Stimulated activated naive CD8-positive, alpha-beta T cell treated with anti-CD3 and anti-CD28 coated beads, Interleukin-15, Interleukin-2, amounts not matched to agents 100 ng/mL and 50 ng/mL, for 24 hours (primary cell): Measurements from ENCODE around the gene THADA.

Source experiments
- H3K27ac Mint-ChIP-seq: one replicate; pipeline ENCODE4 v1.8.0; 2021; ENCODE audit warnings: mild to moderate bottlenecking, mixed read lengths
- H3K27me3 Mint-ChIP-seq: one replicate; pipeline ENCODE4 v1.8.0; 2021; ENCODE audit warnings: mixed read lengths
- H3K36me3 Mint-ChIP-seq: one replicate; pipeline ENCODE4 v1.8.0; 2021; ENCODE audit warnings: low read depth, mixed read lengths
- H3K4me1 Mint-ChIP-seq: one replicate; pipeline ENCODE4 v1.8.0; 2021; ENCODE audit warnings: low read depth, mixed read lengths
- H3K4me3 Mint-ChIP-seq: one replicate; pipeline ENCODE4 v1.8.0; 2021; ENCODE audit warnings: mild to moderate bottlenecking, mixed read lengths
- H3K9me3 Mint-ChIP-seq: one replicate; pipeline ENCODE4 v1.8.0; 2021; ENCODE audit warnings: mixed read lengths

Gene THADA

GRCh38 chr2:43461453-43462073, 134.3 kb downstream of the THADA start:
- no peaks in the 10 kb centered on the region for H3K27me3 Mint-ChIP-seq
- no peaks in the 10 kb centered on the region for H3K9me3 Mint-ChIP-seq
- peaks cover 34% of the 10 kb centered on the region for H3K36me3 Mint-ChIP-seq
- no peak overlapping the region for H3K27ac Mint-ChIP-seq
- peaks cover 24% of the 10 kb centered on the region for H3K4me1 Mint-ChIP-seq
- no peak overlapping the region for H3K4me3 Mint-ChIP-seq

GRCh38 chr2:43460611-43461365, 135.1 kb downstream of the THADA start:
- H3K36me3 Mint-ChIP-seq, result peaks cover 26% of the 10 kb centered on the region
- H3K4me1 Mint-ChIP-seq, result peaks cover 32% of the 10 kb centered on the region
- no peaks in the 10 kb centered on the region for H3K9me3 Mint-ChIP-seq
- H3K4me3 Mint-ChIP-seq, result no peak overlapping the region
- peak overlapping the region; percentile 24 for H3K27ac Mint-ChIP-seq
- H3K27me3 Mint-ChIP-seq, result no peaks in the 10 kb centered on the region

DNA sequence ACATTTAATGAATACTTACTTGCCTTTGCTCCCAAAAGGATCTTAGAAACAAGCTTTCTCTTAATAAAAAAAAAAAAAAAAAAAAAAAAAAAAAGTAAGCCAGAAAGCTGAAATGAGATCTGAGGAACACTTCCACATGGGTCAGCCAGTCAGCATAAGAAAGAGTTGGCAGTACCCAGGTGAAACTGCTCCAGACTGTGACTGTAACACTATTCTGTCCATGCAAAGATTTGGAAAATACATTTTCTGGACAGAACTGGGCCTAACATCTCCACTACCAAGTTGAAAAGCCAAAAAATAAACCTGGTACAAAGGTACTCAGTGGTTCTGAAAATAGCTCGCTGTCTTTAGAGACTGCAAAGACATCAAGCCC, 135.7 kb downstream of the THADA start:
- Mint-ChIP-seq H3K27me3 (no peaks in the 10 kb centered on the region), H3K4me1 (peaks cover 37% of the 10 kb centered on the region), H3K27ac (peak overlapping the region; percentile 24), H3K36me3 (peaks cover 24% of the 10 kb centered on the region), H3K9me3 (no peaks in the 10 kb centered on the region), H3K4me3 (no peak overlapping the region)

- Mint-ChIP-seq H3K27ac (no peak overlapping the region), H3K9me3 (no peaks in the 10 kb centered on the region), H3K4me3 (no peak overlapping the region)
Measured at GRCh38 chr2:43459446-43460173, 136.2 kb downstream of the THADA start.

GRCh38 chr2:43458014-43458628, 137.7 kb downstream of the THADA start:
- no peaks in the 10 kb centered on the region for H3K27me3 Mint-ChIP-seq
- H3K27ac Mint-ChIP-seq, result no peak overlapping the region
- H3K36me3 Mint-ChIP-seq, result peaks cover 23% of the 10 kb centered on the region
- no peak overlapping the region for H3K4me3 Mint-ChIP-seq
- H3K9me3 Mint-ChIP-seq, result no peaks in the 10 kb centered on the region
- H3K4me1 Mint-ChIP-seq, result peaks cover 37% of the 10 kb centered on the region

More at GRCh38 chr2:43459446-43460173, 136.2 kb downstream of the THADA start:
- Mint-ChIP-seq H3K4me1 (peaks cover 37% of the 10 kb centered on the region), H3K36me3 (peaks cover 26% of the 10 kb centered on the region), H3K27me3 (no peaks in the 10 kb centered on the region)

DNA sequence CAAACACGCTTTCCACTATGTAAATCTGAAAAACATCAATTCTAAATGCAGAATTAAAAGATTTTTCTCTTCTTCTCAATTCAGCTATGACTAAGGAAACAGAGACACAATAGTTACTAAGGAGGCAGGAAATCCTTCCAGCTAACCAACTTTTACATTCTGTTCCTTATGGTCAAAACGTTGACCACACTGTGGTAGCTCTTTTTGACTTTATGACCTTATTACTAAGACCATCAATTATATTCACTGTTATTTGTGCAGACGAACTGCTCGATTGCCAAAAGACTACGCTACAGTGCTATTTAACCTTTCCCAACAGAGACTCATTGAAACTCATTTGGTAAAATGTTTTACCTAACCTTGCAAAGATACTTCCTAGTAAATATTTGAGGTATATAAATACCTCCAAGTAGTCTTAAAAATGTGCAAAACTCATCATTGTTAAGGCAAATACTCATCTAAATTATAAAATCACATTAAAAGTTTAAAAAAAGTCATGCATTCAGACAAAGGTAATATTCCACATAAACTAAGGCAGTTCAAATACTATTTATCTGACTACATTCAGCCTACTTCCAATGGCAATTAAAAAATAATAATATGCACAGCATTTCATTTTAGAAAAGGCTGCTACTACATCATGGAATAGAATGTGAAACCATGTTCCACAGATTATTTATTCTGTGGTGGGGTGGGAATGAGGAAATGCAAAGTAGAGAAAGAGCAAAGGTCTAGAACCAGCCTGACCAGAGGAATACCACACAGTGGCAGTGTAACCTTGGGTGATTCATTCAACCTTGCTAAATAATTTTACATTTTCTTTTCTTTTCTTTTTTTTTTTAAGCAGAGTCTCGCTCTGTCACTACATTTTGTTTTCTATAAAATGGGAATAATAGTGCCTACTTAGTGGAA, 139.9 kb downstream of the THADA start:
- H3K36me3 Mint-ChIP-seq, result peaks cover 40% of the 10 kb centered on the region
- H3K27ac Mint-ChIP-seq, result no peak overlapping the region
- no peaks in the 10 kb centered on the region for H3K9me3 Mint-ChIP-seq
- H3K4me3 Mint-ChIP-seq, result no peak overlapping the region
- no peaks in the 10 kb centered on the region for H3K27me3 Mint-ChIP-seq
- peaks cover 28% of the 10 kb centered on the region for H3K4me1 Mint-ChIP-seq

DNA sequence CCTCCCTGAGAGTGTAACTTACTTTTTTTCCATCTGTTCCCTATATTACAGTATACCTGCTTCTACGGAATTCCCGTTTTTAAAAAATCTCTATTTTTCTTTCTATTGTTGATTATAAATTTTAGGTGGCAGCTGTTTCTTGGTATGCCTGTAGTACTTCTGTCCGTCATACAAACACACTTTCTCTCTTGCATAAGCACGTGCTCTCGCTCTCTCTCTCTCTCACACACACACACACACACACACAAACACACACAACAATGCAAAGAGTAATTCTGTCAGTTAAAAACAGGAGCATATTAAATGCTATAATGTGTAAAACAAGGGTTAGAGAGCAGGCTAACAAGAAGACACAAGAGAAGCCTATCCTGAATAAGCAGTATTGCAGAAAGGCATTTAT, 140.5 kb downstream of the THADA start:
- H3K4me1 Mint-ChIP-seq, result peaks cover 25% of the 10 kb centered on the region
- no peak overlapping the region for H3K4me3 Mint-ChIP-seq
- H3K9me3 Mint-ChIP-seq, result no peaks in the 10 kb centered on the region
- no peak overlapping the region for H3K27ac Mint-ChIP-seq
- peaks cover 45% of the 10 kb centered on the region for H3K36me3 Mint-ChIP-seq
- no peaks in the 10 kb centered on the region for H3K27me3 Mint-ChIP-seq

DNA sequence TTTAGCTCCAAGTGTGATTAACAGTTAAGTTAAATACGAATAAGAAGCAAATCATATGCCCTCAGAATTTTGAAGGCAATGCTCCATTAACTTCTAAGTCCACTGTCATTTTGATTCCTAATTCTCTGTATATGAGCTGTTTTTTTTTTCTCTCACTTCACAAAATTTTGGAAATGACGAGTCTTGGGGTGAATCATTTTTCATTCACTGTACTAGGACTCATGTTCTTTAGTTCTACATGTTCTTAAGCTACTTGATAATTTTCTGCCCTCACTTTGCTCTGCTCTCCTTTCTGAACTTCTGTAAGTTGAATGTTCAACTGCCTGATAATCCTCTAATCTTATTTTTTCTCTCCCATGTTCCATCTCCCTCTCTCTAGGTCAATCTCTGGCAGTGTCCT, 141.0 kb downstream of the THADA start:
- Mint-ChIP-seq H3K4me1 (peaks cover 25% of the 10 kb centered on the region), H3K4me3 (no peak overlapping the region), H3K9me3 (no peaks in the 10 kb centered on the region), H3K27ac (no peak overlapping the region), H3K27me3 (no peaks in the 10 kb centered on the region), H3K36me3 (peaks cover 48% of the 10 kb centered on the region)

DNA sequence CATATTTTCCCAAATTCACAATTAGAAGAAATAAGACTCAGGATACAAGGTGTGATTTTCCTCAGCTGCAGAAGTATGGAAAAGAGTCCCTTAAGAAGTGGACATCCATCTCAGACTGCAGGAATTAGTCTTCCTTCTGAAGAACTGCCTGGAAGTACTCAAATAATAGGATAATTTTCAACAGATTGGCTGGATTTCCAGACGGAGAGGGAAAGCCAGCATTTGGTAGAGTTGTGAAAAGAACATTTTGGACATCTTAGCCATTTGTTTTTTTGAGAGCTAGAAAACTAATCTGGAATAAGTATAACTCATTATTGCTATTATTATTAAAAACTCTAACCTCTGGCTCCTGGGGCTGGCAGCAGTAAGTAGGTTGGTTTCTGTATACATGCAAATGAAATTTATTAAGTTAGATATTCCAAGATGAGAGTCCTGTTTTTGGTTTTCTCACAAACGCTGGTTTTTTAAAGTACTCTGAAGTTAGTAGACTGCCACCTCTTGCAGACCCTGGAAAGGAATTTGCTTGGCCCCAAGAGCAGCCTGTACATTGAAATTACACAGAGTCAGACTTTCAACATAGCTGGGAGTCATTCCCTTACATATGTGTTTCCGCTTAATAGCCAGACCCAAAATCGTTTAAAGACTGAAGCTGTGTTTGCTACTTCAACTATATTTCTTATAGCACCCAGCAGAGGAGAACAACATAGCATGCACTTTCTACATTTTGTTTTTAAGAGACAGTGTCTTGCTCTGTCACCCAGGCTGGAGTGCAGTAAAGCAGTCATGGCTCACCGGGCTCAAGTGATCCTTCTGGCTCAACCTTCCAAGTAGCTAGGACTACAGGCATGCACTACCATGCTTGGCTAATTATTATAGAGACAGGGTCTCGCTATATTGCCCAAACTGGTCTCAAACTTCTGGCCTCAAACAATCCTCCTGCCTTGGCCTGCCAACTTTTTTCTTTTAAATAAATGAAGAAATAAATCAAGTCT, 142.4 kb downstream of the THADA start:
- no peaks in the 10 kb centered on the region for H3K27me3 Mint-ChIP-seq
- H3K4me3 Mint-ChIP-seq, result no peak overlapping the region
- H3K36me3 Mint-ChIP-seq, result peaks cover 54% of the 10 kb centered on the region
- H3K4me1 Mint-ChIP-seq, result peaks cover 19% of the 10 kb centered on the region
- H3K27ac Mint-ChIP-seq, result no peak overlapping the region
- no peaks in the 10 kb centered on the region for H3K9me3 Mint-ChIP-seq

- H3K27ac Mint-ChIP-seq, result no peak overlapping the region
- peaks cover 15% of the 10 kb centered on the region for H3K4me1 Mint-ChIP-seq
Measured at GRCh38 chr2:43452318-43452731, 143.5 kb downstream of the THADA start.

GRCh38 chr2:43450617-43451016, 145.2 kb downstream of the THADA start:
- no peak overlapping the region for H3K4me3 Mint-ChIP-seq
- peaks cover 63% of the 10 kb centered on the region for H3K36me3 Mint-ChIP-seq
- peaks cover 3% of the 10 kb centered on the region for H3K4me1 Mint-ChIP-seq
- H3K27ac Mint-ChIP-seq, result no peak overlapping the region
- no peaks in the 10 kb centered on the region for H3K9me3 Mint-ChIP-seq
- no peaks in the 10 kb centered on the region for H3K27me3 Mint-ChIP-seq

More at GRCh38 chr2:43452318-43452731, 143.5 kb downstream of the THADA start:
- Mint-ChIP-seq H3K4me3 (no peak overlapping the region), H3K36me3 (peaks cover 49% of the 10 kb centered on the region), H3K9me3 (no peaks in the 10 kb centered on the region), H3K27me3 (no peaks in the 10 kb centered on the region)

GRCh38 chr2:43448822-43449110, 147.1 kb downstream of the THADA start:
- Mint-ChIP-seq H3K27me3 (no peaks in the 10 kb centered on the region), H3K4me1 (no peaks in the 10 kb centered on the region), H3K36me3 (peaks cover 66% of the 10 kb centered on the region), H3K4me3 (no peak overlapping the region), H3K9me3 (no peaks in the 10 kb centered on the region), H3K27ac (no peak overlapping the region)

GRCh38 chr2:43448011-43448821, 147.6 kb downstream of the THADA start:
- Mint-ChIP-seq H3K27me3 (no peaks in the 10 kb centered on the region), H3K9me3 (no peaks in the 10 kb centered on the region), H3K27ac (no peak overlapping the region), H3K36me3 (peaks cover 65% of the 10 kb centered on the region), H3K4me1 (no peaks in the 10 kb centered on the region), H3K4me3 (no peak overlapping the region)
